ENCODE data around the gene P2RX7.

DNA sequence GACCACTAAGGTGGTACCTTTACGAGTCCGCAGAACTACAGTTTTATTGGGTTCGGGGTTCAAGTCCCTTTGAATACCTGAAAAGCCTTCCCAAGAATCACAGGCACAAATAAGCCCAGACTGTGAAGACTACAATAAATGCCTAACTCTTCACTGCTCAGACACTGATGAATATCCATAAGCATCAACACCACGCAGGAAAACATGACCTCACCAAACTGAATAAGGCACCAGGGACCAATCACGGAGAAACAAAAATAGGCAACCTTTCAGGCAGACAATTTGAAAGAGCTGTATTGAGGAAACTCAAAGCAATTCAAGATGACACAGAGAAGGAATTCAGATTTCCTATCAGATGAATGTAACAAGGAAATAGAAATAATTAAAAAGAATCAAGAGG lies 24.2 kb upstream of the P2RX7 start:
- TF ChIP-seq, protein P1, sequence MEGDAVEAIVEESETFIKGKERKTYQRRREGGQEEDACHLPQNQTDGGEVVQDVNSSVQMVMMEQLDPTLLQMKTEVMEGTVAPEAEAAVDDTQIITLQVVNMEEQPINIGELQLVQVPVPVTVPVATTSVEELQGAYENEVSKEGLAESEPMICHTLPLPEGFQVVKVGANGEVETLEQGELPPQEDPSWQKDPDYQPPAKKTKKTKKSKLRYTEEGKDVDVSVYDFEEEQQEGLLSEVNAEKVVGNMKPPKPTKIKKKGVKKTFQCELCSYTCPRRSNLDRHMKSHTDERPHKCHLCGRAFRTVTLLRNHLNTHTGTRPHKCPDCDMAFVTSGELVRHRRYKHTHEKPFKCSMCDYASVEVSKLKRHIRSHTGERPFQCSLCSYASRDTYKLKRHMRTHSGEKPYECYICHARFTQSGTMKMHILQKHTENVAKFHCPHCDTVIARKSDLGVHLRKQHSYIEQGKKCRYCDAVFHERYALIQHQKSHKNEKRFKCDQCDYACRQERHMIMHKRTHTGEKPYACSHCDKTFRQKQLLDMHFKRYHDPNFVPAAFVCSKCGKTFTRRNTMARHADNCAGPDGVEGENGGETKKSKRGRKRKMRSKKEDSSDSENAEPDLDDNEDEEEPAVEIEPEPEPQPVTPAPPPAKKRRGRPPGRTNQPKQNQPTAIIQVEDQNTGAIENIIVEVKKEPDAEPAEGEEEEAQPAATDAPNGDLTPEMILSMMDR (IDR thresholded peaks at IDR 0.05): no peak
- TF ChIP-seq POLR2AphosphoS5 (IDR thresholded peaks at IDR 0.05) (no peak), POLR2A (IDR thresholded peaks at IDR 0.05) (no peak)
